SKM-1 treated with dmso at 0.1 percent for 144 hours (cell line): ENCODE results near the gene CLSTN2.

Experiments
- DNase-seq: peaks from one replicate; lab custom pipeline; 2025; ENCODE audit not compliant: unreplicated experiment; lab: John Stamatoyannopoulos, UW

The CLSTN2 gene

DNA sequence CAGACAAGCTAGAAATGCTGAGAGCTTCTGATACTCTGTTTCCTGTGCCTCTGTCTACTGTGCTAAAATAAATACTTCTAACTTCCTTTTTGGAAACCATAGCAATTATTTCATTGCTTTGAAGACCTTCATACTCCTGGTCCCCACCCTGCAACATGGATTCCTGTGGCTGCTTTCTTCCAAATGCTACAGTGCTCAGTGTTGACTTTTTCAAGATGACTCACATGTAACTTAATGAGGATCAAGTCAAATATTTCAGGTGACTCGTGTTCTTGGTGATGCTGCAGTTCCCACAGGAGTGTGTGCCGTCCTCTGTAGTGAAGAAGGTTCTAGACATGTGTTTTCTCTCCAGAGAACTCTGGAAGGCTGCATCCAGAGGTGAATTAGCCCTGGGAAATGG lies 288.6 kb downstream of the CLSTN2 start:
- no peak for DNase-seq

DNA sequence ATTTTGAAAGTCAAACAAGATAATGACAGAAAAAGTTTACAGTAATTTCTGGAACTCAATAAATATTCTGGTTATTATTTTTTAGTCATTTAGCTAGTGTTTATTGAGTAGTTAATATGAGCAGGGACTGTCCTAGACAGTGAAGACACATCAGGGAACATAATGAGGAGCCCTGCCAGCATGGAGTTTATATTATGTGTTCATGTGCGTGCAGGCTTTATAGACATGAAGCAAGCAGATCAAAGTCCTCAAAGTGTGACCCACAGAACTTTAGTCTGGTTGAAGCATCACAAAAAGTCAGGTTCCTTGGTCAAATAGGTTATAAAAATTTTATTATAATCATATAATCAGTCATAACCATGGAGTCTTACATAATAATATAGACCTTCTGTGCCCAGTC lies 289.3 kb downstream of the CLSTN2 start:
- no peak for DNase-seq

DNA sequence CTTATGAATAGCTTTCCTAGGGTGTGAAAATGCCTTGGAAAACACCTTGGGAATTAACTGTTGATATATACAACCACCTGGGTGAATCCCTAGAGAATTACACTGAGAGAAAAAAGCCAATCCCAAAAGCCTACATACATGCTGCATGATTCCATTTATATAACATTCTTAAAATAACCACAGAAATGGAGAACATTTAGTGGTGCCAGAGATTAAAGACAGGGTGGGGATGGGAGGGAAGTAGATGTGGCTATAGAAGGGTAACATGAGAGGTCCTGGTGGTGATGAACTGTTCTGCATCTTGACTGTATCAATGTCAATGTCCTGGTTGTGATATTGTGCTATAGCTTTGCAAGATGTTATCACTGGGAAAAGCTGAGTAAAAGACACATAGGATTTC lies 291.0 kb downstream of the CLSTN2 start:
- DNase-seq: no peak

DNA sequence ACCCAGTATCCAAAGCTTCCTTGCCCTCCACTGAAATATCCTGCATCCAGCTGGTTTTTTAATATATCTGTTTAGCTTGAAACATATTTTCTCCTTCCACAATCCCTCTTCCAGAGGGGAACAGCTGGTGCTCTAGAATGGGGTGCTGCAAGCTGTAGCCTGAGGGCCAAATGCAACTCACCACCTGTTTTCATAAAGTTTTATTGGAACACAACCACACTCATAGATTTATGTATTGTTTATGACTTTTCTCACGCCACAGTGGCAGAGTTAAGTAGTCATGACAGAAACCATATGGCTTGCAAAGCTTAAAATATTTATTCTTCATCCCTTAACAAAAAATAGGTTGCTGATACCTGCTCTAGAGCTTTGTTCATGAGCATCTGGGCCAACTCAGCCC lies 298.7 kb downstream of the CLSTN2 start:
- no peak for DNase-seq

DNA sequence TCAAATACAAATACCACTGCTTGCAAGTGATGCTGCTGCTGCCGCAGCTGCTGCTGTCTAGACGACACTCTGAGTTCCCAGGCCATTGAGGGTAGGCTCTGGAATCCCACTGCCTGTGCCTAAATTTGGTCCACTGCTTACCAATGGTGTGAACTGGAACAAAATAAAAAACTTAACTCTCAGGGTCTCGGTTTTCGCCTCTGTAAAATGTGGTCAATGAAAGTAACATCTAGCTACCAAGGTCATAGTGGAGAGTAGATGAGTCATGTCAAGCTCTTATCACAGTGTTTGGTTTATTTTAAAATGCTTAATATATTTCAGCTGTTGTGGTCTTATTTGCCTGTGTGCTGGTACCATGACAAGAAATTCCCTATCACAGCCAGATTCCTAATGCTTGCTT lies 299.3 kb downstream of the CLSTN2 start:
- no peak for DNase-seq

DNA sequence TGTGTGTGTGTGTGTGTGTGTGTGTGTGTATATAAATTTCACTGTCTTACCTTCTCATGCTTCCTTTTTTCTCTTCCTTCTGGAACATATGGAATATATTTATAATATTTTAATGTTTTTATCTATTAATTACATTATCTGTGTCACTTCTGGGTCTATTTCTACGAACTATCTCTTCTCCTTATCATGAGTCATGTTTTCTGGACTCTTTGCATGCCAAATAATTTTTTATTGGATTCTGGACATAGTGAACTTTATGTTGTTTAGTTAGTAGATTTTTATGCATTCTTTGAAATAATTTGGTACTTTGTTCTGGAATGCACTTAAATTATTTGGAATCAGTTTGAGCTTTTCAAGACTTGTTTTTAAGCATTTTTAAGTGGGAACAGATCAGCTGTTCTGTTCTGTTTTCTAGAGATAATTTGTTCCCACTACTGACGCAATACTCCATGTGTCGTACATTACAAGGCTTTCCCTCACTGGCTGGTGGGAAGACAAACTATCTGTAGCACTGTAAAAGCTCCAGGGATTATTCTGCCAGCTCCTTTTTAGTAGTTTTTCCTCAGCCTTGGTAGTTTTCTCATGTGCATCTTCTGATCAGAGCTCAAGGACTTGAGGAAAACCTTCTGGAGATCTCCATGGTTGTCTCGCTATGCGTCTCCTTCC lies 302.0 kb downstream of the CLSTN2 start:
- DNase-seq: no peak

DNA sequence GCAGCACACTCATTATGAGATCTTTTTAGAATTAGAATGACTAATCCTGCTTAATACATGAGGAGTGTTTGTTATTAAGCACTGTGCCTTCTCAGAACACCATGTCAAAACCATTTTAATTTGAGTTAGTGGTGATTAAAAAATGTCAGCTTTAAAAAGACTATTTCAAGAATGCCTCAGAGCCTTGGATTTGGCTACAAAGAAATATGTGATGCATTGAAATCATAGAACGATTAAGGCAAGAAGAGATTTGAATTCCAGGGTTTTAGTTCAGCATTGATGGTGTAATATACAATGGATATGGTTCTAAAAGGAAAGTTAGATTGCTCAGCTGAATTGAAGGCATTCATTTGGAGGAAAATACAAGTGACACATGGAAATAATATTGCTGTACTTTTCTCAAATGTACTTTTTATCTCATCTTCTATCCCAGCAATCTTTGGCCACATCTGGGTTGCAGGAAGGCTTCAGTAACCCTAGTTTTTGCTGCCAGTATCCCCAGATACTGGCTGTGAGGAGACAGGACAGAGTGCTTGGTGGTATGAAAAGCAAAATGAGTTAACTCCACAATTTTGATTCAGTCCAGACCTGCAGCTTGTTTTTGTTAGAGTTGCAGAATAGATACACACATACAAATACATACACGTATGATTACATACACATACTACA lies 303.8 kb downstream of the CLSTN2 start:
- no peak for DNase-seq

DNA sequence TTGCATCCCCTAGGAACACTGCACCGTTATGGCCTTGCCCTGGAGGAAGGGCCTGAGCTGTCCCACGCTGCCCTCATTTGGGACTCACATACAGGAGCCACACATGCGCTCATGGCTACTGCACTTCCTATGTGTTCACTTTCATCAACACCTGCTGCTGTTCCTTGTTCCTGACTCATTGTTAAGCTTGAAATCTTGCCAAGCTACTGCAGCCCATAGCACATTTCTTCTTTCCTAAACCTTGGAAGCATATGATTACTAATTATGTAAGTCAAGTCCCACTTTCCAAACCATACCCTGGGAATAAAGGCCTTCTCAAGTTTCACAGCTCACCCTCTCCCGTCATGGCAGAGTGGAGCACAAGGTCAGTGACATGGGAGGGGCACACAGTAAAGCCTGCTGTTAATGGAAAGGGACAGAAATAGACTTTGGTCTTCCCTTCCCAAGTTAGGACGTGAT lies 307.9 kb downstream of the CLSTN2 start:
- no peak for DNase-seq

DNA sequence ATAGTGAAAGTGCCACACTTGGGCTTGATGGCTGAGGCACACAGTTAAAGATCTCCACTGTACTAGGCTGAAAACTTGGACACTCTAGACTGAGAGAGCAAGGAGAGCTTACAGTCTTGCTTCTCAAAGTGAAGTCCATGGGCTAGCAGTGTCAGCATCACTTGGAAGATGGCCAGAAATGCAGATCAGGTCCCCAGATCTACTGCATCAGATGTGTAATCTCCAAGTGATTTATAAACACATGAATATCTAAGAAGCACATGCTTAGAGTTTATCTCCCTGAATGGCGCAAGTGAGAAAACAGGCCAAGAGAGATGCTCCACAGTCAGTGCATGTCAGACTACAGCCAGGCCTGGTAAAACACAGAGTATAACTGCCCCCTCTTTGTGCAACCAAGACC lies 308.6 kb downstream of the CLSTN2 start:
- DNase-seq: no peak

DNA sequence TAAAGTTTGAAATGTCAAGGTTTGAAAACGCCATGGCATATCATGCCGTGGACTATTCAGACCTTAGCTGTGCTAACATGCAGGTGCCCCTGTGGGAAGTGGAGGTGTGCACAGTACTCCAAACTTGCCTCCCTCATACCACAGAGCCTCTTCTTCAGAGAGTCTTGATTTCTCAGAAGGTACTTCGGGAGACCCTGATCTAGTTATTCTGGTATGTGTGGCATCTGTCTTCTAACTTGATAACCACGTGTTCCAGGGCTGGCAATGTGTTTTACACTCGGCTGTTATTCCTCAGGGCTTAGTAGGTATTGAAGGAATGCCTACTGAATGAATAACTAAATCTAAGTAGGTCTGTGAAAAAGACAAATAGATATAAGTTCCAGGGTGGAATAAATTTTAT lies 309.9 kb downstream of the CLSTN2 start:
- DNase-seq: no peak

DNA sequence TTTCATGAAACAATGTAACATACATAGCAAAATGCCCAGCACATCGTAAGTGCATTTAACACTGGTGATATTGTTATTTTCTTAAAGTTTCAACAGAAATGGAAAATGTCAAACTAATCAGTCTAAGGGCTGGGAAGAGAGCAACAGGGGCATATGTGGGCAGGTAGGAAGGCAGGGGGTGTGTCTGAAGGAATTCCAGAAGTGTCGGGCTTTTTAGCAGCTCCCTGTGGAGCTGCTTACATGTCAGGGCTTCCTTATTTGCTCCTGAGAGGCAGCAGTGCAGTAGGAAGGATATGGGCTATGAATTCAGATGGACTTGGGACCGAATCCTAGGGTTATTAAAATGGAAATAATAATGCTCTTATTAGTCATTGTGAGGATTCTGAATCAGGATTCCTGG lies 311.6 kb downstream of the CLSTN2 start:
- DNase-seq: no peak

DNA sequence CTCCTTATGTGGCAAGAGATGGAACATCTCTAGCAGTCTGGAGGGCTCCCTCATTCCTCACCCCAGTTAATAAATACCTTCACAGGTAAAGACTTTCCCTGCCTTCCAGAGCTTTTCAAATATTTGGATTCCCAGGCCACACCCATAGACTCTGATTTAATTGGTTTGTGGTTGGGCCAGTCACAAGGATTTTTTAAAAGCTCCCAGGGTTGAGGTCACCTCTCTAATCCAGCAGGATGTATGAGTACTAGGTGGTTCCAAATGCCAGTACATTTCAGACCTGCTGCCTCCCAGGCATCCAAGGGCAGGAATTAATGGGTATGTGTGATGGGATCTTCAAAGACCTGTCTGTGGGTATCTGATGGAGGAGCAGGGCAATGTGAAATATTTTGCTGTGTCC lies 312.8 kb downstream of the CLSTN2 start:
- no peak for DNase-seq

DNA sequence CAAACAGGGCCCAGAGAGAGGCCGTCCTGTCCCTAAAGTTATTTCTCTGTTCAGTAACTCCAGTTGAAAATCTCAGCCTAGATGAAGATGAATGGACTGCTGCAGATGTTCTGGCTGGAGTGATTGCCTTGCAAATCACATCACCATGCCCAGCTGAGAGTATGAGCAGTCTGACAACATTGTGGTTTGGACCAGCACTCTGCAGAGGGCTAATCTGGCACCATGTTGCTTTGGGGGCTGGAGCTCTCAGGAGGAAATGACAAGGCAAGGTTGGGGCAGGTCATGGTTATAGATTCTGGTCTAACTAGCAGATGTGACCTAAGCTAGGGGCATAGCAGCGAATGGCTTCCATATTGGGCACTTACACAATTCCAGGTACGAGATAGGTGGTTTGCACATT lies 314.2 kb downstream of the CLSTN2 start:
- DNase-seq: no peak

DNA sequence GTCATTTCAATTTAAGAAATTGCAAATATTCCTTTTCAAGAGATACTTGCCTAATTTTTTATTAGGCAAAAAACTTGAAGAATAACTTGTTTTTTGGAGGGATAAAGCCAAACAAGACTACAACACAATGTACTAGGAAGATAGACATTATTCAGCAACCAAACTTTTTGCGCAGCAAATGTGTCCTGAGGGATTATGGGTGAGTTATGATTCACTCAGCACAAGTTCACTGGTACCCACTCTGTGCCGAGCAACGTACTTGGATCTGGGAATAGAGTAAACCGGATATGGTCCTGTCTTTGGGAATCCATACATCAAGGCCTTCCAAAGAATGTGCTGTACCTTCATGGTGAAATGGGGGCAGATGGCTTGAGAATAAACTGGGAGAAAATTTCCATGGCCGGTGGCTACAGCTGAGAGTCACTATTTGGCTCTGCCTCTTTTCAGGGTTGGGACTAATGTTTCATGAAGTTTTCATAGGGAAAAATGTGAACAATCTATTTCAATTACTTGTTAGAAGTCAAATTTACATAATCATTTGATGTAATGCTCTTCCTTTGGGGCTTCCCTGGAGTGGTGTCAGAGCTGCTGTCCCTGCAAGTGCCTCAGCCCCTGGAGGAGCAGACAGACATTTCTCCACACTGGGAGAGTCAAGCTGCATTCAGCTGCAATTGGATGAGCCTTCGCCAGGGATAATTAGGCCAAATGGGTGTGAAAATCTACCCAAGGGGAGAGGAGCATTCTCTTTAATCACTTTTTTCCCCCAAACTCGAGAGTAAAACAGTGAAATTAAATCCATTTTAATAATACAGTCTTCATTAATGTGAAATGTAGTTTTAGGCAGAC lies 315.2 kb downstream of the CLSTN2 start:
- no peak for DNase-seq

DNA sequence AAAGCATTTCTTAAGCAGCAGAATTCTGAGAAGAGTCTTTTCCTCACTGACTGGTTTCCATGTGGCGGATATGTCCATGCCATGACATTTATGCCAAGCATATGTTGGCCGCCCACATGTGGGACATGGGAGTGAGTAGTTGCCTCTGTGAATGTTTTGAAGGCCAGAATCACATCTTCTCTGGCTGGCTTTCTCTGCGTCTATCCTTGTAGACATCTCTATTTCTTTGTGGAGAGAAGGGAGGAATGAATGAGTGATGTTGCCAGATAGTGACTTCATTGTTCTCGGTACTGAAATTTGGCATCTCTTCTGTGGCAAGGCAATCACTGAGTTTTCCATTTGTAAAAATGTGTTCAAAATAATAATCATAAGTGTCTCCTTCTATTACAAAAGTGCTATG lies 316.0 kb downstream of the CLSTN2 start:
- DNase-seq: no peak

DNA sequence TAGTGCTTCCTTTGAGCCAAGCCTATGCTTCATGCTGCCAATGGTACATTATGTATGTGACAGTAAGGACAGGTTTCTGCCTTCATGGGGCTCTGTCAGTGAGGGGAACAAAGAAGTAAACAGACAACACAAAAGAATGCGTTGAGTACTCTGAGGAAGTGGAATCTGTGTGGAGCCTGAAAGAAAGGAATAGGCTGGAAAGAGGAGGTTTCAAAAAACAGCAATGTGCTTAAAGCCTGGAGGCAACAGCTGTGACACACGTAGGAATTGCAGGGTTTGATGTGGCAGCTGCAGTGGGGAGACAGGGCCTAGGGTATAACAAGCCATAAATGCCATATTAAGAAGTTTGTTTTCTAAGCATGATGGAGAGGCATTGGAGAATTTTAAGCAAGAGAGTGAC lies 316.7 kb downstream of the CLSTN2 start:
- no peak for DNase-seq

DNA sequence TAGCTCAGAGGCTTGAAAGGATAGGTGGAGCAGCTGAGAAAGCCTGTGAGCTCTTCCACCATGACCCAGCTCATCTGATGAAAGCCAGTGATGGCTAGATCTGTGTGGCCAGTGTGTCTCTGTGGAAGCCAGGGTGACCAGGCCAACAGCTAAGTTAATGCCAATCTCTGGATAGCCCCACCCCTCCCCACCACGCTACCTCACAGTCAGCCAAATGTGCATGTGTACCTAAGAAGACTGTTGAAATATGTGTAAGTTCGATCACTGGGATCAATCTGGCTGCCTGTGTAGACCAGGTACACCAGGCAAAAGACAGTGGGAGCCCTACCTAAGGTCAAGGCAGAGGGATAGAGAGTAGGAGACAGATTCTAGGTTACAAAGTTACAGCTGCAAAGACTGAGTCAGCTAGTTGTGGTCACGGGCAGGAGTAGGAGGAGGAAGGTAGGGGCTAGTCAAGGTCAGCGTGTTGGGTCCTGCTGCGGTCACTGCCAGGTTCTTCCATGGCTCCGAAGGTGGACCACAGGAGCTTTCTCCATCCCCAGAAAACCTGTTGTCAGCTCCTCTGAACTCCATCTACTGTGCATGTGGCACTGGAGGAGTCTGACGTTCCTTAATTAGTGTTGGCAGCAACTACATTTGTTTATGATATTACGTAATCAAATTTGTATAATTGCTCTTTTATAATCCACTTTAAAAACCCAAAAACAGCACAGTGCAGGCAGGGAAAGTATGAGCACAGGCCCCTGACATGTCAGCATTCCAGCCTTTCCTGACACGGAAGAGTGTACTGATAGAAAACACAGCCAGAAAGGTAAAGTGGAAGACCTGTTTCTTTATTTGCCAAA lies 318.0 kb downstream of the CLSTN2 start:
- DNase-seq: no peak

DNA sequence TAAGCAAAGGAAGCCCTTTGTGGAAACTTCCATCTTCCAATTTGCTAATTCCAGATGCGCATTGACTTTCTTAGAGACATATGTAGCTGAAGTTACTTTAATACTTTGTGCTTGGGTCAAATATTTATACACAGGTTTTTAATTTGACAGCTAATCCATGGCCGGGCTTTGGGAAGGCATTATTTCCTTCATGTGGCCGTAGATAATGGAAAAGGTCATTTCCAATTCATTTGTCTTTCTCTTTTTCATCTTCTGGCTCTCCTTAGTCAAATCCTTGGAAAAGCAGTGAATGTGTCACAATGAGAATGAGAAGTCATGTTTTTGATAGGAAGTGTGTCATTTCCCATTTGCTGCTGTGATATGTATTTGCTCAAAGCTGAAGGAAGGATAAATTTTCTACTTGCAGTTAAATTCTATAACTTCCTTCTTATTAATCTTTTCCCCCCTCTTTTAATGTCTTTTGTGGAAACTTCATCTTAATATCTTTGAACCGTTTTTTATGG lies 323.3 kb downstream of the CLSTN2 start:
- DNase-seq: no peak

DNA sequence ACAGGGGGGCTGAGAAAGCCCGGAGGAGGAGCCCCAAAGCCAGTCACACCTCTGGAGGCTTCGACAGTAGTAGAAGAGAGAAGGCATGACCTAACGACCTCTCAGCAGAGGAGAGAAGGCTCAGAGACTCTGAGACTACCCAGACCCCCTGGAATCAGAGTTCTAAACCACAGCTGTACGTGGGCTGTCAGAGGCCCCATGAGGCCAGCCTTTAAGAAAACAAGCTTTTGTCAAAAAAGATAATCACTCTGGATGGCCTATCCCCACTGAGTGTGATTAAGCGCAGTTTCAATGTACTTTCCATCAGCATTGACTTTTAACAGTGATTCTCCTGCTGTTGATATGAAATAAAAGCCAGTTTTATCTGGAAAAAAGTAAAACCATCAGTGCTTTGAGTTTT lies 330.3 kb downstream of the CLSTN2 start:
- no peak for DNase-seq

DNA sequence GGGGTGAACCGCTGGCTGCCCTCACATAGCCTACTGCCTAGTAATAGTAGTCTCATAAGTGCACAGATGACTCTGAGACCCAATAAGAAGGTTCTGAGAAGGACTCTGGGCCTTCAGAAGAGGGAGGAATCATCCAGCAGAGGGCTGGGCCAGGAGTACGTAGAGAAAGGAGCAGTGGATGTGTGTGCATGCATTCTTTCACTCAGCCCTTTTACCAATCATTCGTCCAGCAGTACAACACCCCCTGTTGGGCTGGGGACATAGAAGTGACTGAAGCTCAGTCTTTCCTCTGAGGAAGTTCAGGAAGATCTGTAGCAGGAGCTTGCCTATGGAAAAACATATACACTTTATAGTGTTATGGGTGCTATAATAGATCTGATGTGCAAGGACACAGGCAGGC lies 333.1 kb downstream of the CLSTN2 start:
- no peak for DNase-seq

DNA sequence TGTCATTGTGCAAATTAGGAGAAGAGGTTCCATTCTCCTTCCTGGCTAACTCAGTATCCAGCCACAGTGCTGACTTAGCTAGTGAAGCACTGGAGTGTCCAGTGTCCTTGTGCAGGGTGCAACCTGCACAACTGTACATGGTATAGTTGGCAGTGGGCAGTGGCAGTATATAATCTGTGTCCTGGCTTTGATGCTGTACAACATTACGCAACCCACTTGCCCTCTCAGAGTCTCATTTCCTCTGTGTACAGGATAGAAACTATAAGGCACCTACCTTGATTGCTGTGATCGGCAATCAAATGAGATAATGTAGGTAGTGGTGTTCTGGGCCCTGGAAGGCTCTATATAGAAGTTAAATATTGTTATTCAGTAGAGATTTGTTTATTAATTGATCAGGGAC lies 333.6 kb downstream of the CLSTN2 start:
- no peak for DNase-seq
